Measurements from ENCODE around the gene OGFOD3. TPM values are rescaled to one million over a fixed set of nuclear protein-coding genes. Genes with fewer than 3 reads are reported as not detected.

Gene OGFOD3
- total and polyA plus RNA-seq, 2 donors (not counting 3 experiments of a cell fraction or from before 2014, with no cell fraction given): 31.7 to 34.8 TPM

- Histone ChIP-seq H2AFZ (ENCODE audit: low read depth, low read length) (no peak overlapping the region), H4K20me1 (replicated peaks; ENCODE audit: control insufficient read depth, extremely low read depth, insufficient read depth, low read length) (no peaks in the 10 kb centered on the region), H3K4me3 (replicated peaks in 1 of 3; ENCODE audit: insufficient read depth in 1 of 3, low read depth in 1 of 3, low read length in 3 of 3) (no peak overlapping the region), H3K27ac (ENCODE audit: insufficient read depth, low read depth, low read length) (no peak overlapping the region), H3K4me2 (ENCODE audit: insufficient read depth, low read length) (no peak overlapping the region), H3K4me1 (ENCODE audit: control insufficient read depth, extremely low read depth, insufficient read depth, low read length) (no peaks in the 10 kb centered on the region), H3K9me3 (replicated peaks; ENCODE audit: control insufficient read depth, insufficient read depth, low read length) (no peaks in the 10 kb centered on the region), H3K79me2 (ENCODE audit: control insufficient read depth, insufficient read depth, low read length) (no peaks in the 10 kb centered on the region), H3K9ac (replicated peaks; ENCODE audit: extremely low read depth, insufficient read depth, low read length) (no peak overlapping the region), H3K36me3 (ENCODE audit: control insufficient read depth in 2 of 2, extremely low read depth in 1 of 2, insufficient read depth in 2 of 2, low read length in 2 of 2) (peaks cover 0 to 13% of the 10 kb centered on the region in 2 experiments), H3K27me3 (ENCODE audit: control insufficient read depth in 2 of 2, insufficient read depth in 2 of 2, low read length in 2 of 2) (no peaks in the 10 kb centered on the region), H3K9me1 (replicated peaks; ENCODE audit: control insufficient read depth, extremely low read depth, insufficient read depth, low read length) (no peaks in the 10 kb centered on the region)
- TF ChIP-seq FOS (IDR thresholded peaks at IDR 0.05; ENCODE audit: borderline replicate concordance, insufficient read depth, low read length) (no peak), POLR2A (IDR thresholded peaks at IDR 0.05; ENCODE audit: low read depth, low read length) (no peak), JUN (IDR thresholded peaks at IDR 0.05; ENCODE audit: borderline replicate concordance, insufficient read depth, insufficient read length, low read depth) (no peak)
- FAIRE-seq (no peak), DNase-seq (ENCODE audit: low read depth, low spot score) (no peak)
- POLR2A ChIA-PET: no interaction called here
- CTCF ChIA-PET: no interaction called here
- no TSS peak for BruUV-seq (replicated peaks)
- intact Hi-C loops (cut with micrococcal nuclease): no loop called here
- dilution Hi-C loops (cut with MboI; ENCODE audit: extremely low pct_ligation_motif_present, low sequenced_read_pairs): no loop called here
Observed at GRCh38 chr17:82443465-82444283, 25.3 kb upstream of the OGFOD3 start.

- TF ChIP-seq POLR2A (IDR thresholded peaks at IDR 0.05; ENCODE audit: low read depth, low read length) (no peak), CTCF (IDR thresholded peaks at IDR 0.05; ENCODE audit: extremely low read depth in 1 of 2, insufficient read depth in 1 of 2, low read depth in 1 of 2, low read length in 2 of 2) (no peak), JUN (IDR thresholded peaks at IDR 0.05; ENCODE audit: borderline replicate concordance, insufficient read depth, insufficient read length, low read depth) (no peak), GATA2 (IDR thresholded peaks at IDR 0.05; ENCODE audit: insufficient read depth, insufficient read length, low read depth, low read length) (no peak), POLR2AphosphoS5 (IDR thresholded peaks at IDR 0.05; ENCODE audit: insufficient read depth, low read depth, low read length) (no peak), EZH2 (IDR thresholded peaks at IDR 0.05; ENCODE audit: borderline replicate concordance, low read depth, low read length, severe bottlenecking) (no peak), FOS (IDR thresholded peaks at IDR 0.05; ENCODE audit: borderline replicate concordance, insufficient read depth, low read length) (no peak), MAX (IDR thresholded peaks at IDR 0.05; ENCODE audit: insufficient read depth, insufficient read length) (no peak), MYC (IDR thresholded peaks at IDR 0.05; ENCODE audit: low read depth, low read length) (no peak)
- Histone ChIP-seq H2AFZ (ENCODE audit: low read depth, low read length) (no peak overlapping the region), H3K4me3 (replicated peaks in 1 of 3; ENCODE audit: insufficient read depth in 1 of 3, low read depth in 1 of 3, low read length in 3 of 3) (no peak overlapping the region), H3K4me2 (ENCODE audit: insufficient read depth, low read length) (no peak overlapping the region), H3K27me3 (ENCODE audit: control insufficient read depth in 2 of 2, insufficient read depth in 2 of 2, low read length in 2 of 2) (no peaks in the 10 kb centered on the region), H3K36me3 (ENCODE audit: control insufficient read depth in 2 of 2, extremely low read depth in 1 of 2, insufficient read depth in 2 of 2, low read length in 2 of 2) (peaks cover 0 to 13% of the 10 kb centered on the region in 2 experiments), H3K4me1 (ENCODE audit: control insufficient read depth, extremely low read depth, insufficient read depth, low read length) (no peaks in the 10 kb centered on the region), H4K20me1 (replicated peaks; ENCODE audit: control insufficient read depth, extremely low read depth, insufficient read depth, low read length) (no peaks in the 10 kb centered on the region), H3K79me2 (ENCODE audit: control insufficient read depth, insufficient read depth, low read length) (no peaks in the 10 kb centered on the region), H3K9me3 (replicated peaks; ENCODE audit: control insufficient read depth, insufficient read depth, low read length) (no peaks in the 10 kb centered on the region), H3K9me1 (replicated peaks; ENCODE audit: control insufficient read depth, extremely low read depth, insufficient read depth, low read length) (no peaks in the 10 kb centered on the region), H3K9ac (replicated peaks; ENCODE audit: extremely low read depth, insufficient read depth, low read length) (no peak overlapping the region), H3K27ac (ENCODE audit: insufficient read depth, low read depth, low read length) (no peak overlapping the region)
- ChIA-PET POLR2A (interaction anchor here (0.6 kb wide), 1 partner anchor 210 kb away, joined by 4 read pairs; no protein-coding TSS in a partner anchor), CTCF (no interaction called here)
- no peak for DNase-seq (ENCODE audit: low read depth, low spot score)
- FAIRE-seq: no peak
- BruUV-seq (replicated peaks): TSS peak; percentile 36
- dilution Hi-C loops (cut with MboI; ENCODE audit: extremely low pct_ligation_motif_present, low sequenced_read_pairs): no loop called here
- intact Hi-C loops (cut with micrococcal nuclease): no loop called here
Observed at GRCh38 chr17:82442643-82443464, 24.5 kb upstream of the OGFOD3 start.

Measured in endothelial cell of umbilical vein (primary cell).